Neural cell (in vitro differentiated cells): Measurements from ENCODE around the gene PATL2. TPM values are rescaled to one million over a fixed set of nuclear protein-coding genes. Genes with fewer than 3 reads are reported as not detected.

Experiments
- H2AFZ ChIP-seq: fragments of 200-600, 300-800 bp; sonication (generic), shearing (Covaris generic); 2 replicates; pipeline ENCODE4 v1.6.0; 2014; ENCODE audit warnings: low read depth, mild to moderate bottlenecking, antibody characterized with exemption, low read length, moderate library complexity
- H3F3A ChIP-seq: fragments of 200-600 bp; shearing (Covaris generic); 2 replicates; pipeline ENCODE4 v1.6.1; 2016; ENCODE audit warnings: mild to moderate bottlenecking, moderate library complexity, mixed read lengths, antibody characterized with exemption, low read length; ENCODE audit not compliant: insufficient read depth, poor library complexity, severe bottlenecking
- H3K27ac ChIP-seq: fragments of 200-600, 300-800 bp; sonication (generic), shearing (Covaris generic); 2 replicates; pipeline ENCODE4 v1.5.1; 2014; ENCODE audit warnings: mild to moderate bottlenecking, low read length, moderate library complexity
- H3K27me3 ChIP-seq: fragments of 300-800, 200-600 bp; sonication (generic), shearing (Covaris generic); 2 replicates; pipeline ENCODE4 v1.6.0; 2014; ENCODE audit warnings: mild to moderate bottlenecking, low read depth, low read length, moderate library complexity; ENCODE audit not compliant: insufficient read depth
- H3K36me3 ChIP-seq: fragments of 300-800, 200-600 bp; sonication (generic), shearing (Covaris generic); 2 replicates; pipeline ENCODE4 v1.5.1; 2014; ENCODE audit warnings: mild to moderate bottlenecking, antibody characterized with exemption, low read length, moderate library complexity; ENCODE audit not compliant: insufficient read depth
- H3K4me2 ChIP-seq: fragments of 300-800, 200-600 bp; sonication (generic), shearing (Covaris generic); 2 replicates; pipeline ENCODE4 v1.6.0; 2014; ENCODE audit warnings: mild to moderate bottlenecking, low read length
- H3K4me3 ChIP-seq: fragments of 300-800, 200-600 bp; sonication (generic), shearing (Covaris generic); 2 replicates; pipeline ENCODE4 v1.5.1; 2014; ENCODE audit warnings: mild to moderate bottlenecking, low read length, moderate library complexity
- H3K79me2 ChIP-seq: fragments of 200-600 bp; shearing (Covaris generic); replicated peaks from 2 replicates; pipeline ENCODE4 v1.6.0; 2014; ENCODE audit warnings: mild to moderate bottlenecking, low read length, moderate library complexity; ENCODE audit not compliant: insufficient read depth
- H3K9ac ChIP-seq: fragments of 300-800, 200-600 bp; sonication (generic), shearing (Covaris generic); 2 replicates; pipeline ENCODE4 v1.6.1; 2016; ENCODE audit warnings: mild to moderate bottlenecking, low read length, mixed read lengths
- H3K9me2 ChIP-seq: fragments of 200-600 bp; shearing (Covaris generic); 2 replicates; pipeline ENCODE4 v1.6.1; 2016; ENCODE audit warnings: mild to moderate bottlenecking, low read length, mixed read lengths; ENCODE audit not compliant: insufficient read depth
- H3K9me3 ChIP-seq: fragments of 200-600, 300-800 bp; sonication (generic), shearing (Covaris generic); 2 replicates; pipeline ENCODE4 v1.6.1; 2016; ENCODE audit warnings: mild to moderate bottlenecking, mixed run types, low read length, moderate library complexity, mixed read lengths
- H4K20me1 ChIP-seq: fragments of 200-600 bp; shearing (Covaris generic); 2 replicates; pipeline ENCODE4 v1.6.1; 2016; ENCODE audit warnings: mild to moderate bottlenecking, mixed run types; ENCODE audit not compliant: insufficient read depth
- CTCF ChIP-seq: fragments of 450-650 bp; IDR thresholded peaks from 2 replicates; pipeline ENCODE4 v1.5.1; 2014; ENCODE audit warnings: antibody characterized with exemption, mild to moderate bottlenecking, moderate library complexity; ENCODE audit not compliant: poor library complexity, severe bottlenecking
- EP300 ChIP-seq: fragments of 450-650 bp; conservative IDR thresholded peaks from 2 replicates; pipeline ENCODE4 v1.6.1; 2014; ENCODE audit warnings: antibody characterized with exemption, mild to moderate bottlenecking, moderate library complexity; ENCODE audit not compliant: poor library complexity, severe bottlenecking
- EZH2 ChIP-seq: fragments of 200-600, 300-800 bp; shearing (Covaris generic), sonication (generic); IDR thresholded peaks from 2 replicates; pipeline ENCODE4 v1.6.1; 2014; ENCODE audit warnings: antibody characterized with exemption, low read length, borderline replicate concordance, mild to moderate bottlenecking; ENCODE audit not compliant: insufficient read depth, poor library complexity, severe bottlenecking
- MXI1 ChIP-seq: fragments of 450-650 bp; conservative IDR thresholded peaks from 2 replicates; pipeline ENCODE4 v1.6.1; 2014; ENCODE audit warnings: antibody characterized with exemption, mild to moderate bottlenecking; ENCODE audit not compliant: poor library complexity, severe bottlenecking
- POLR2AphosphoS5 ChIP-seq: IDR thresholded peaks from 2 replicates; pipeline ENCODE4 v1.6.1; 2012
- RAD21 ChIP-seq: fragments of 450-650 bp; conservative IDR thresholded peaks from 2 replicates; pipeline ENCODE4 v1.6.1; 2014; ENCODE audit warnings: antibody characterized with exemption, mild to moderate bottlenecking, moderate library complexity
- SMC3 ChIP-seq: fragments of 450-650 bp; conservative IDR thresholded peaks from 2 replicates; pipeline ENCODE4 v1.6.1; 2014; ENCODE audit warnings: antibody characterized with exemption, mild to moderate bottlenecking, moderate library complexity; ENCODE audit not compliant: poor library complexity
- TAF1 ChIP-seq: IDR thresholded peaks from 2 replicates; pipeline ENCODE4 v1.6.1; 2012; ENCODE audit warnings: low read depth
- polyA plus RNA-seq: library from polyadenylated mRNA; depleted of rRNA; stranded (reverse); fragments of >200 nt; gene quantifications from 2 replicates; pipeline ENCODE4 v1.2.3, GENCODE V29; 2014
- TF ChIP-seq, protein P1 (sequence below): IDR thresholded peaks from 2 replicates; pipeline ENCODE4 v1.6.1; 2012; ENCODE audit warnings: borderline replicate concordance

The PATL2 gene
- polyA plus RNA-seq, 1 donor from 2014 or later = not detected

- Histone ChIP-seq H3K27me3 (no peaks in the 10 kb centered on the region), H3K9me3 (no peaks in the 10 kb centered on the region), H3F3A (no peaks in the 10 kb centered on the region), H3K4me3 (no peak overlapping the region), H2AFZ (no peak overlapping the region), H3K9ac (no peak overlapping the region), H3K27ac (no peak overlapping the region), H3K36me3 (no peaks in the 10 kb centered on the region), H3K9me2 (no peaks in the 10 kb centered on the region), H3K79me2 (no peaks in the 10 kb centered on the region), H3K4me2 (no peak overlapping the region), H4K20me1 (no peaks in the 10 kb centered on the region)
- TF ChIP-seq CTCF = no peak
- TF ChIP-seq EZH2 = no peak
- no peak for TF ChIP-seq MXI1
- no peak for TF ChIP-seq RAD21
- no peak for TF ChIP-seq TAF1
- no peak for TF ChIP-seq EP300
- no peak for TF ChIP-seq POLR2AphosphoS5
- TF ChIP-seq SMC3 = no peak
- TF ChIP-seq, protein P1, sequence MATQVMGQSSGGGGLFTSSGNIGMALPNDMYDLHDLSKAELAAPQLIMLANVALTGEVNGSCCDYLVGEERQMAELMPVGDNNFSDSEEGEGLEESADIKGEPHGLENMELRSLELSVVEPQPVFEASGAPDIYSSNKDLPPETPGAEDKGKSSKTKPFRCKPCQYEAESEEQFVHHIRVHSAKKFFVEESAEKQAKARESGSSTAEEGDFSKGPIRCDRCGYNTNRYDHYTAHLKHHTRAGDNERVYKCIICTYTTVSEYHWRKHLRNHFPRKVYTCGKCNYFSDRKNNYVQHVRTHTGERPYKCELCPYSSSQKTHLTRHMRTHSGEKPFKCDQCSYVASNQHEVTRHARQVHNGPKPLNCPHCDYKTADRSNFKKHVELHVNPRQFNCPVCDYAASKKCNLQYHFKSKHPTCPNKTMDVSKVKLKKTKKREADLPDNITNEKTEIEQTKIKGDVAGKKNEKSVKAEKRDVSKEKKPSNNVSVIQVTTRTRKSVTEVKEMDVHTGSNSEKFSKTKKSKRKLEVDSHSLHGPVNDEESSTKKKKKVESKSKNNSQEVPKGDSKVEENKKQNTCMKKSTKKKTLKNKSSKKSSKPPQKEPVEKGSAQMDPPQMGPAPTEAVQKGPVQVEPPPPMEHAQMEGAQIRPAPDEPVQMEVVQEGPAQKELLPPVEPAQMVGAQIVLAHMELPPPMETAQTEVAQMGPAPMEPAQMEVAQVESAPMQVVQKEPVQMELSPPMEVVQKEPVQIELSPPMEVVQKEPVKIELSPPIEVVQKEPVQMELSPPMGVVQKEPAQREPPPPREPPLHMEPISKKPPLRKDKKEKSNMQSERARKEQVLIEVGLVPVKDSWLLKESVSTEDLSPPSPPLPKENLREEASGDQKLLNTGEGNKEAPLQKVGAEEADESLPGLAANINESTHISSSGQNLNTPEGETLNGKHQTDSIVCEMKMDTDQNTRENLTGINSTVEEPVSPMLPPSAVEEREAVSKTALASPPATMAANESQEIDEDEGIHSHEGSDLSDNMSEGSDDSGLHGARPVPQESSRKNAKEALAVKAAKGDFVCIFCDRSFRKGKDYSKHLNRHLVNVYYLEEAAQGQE = no peak
Measured at GRCh38 chr15:44718180-44718926, 7.2 kb upstream of the PATL2 start.

- TF ChIP-seq TAF1 (no peak), RAD21 (no peak)
- Histone ChIP-seq H3K27me3 (peaks cover 3% of the 10 kb centered on the region), H3K9me2 (no peaks in the 10 kb centered on the region), H2AFZ (no peak overlapping the region), H3K79me2 (no peaks in the 10 kb centered on the region), H3K36me3 (no peaks in the 10 kb centered on the region), H3K27ac (no peak overlapping the region), H3K9ac (no peak overlapping the region), H3F3A (no peaks in the 10 kb centered on the region), H3K4me3 (no peak overlapping the region), H3K9me3 (no peaks in the 10 kb centered on the region), H3K4me2 (no peak overlapping the region), H4K20me1 (no peaks in the 10 kb centered on the region)
Measured at GRCh38 chr15:44716983-44717602, 6.0 kb upstream of the PATL2 start.
